ENCODE results near the gene RPL4. TPM values are rescaled to one million over a fixed set of nuclear protein-coding genes. Genes with fewer than 3 reads are reported as not detected.

RPL4 gene
- total RNA-seq (2014; rRNA removed) (1,239 and 2,773 TPM in 2 replicates), Bru-seq, nascent RNA (percentile 94 among the genes with signal in this experiment), BruChase-seq, experiment 1, labeled RNA remaining after a 6-hour chase (percentile 98 among the genes with signal in this experiment), BruChase-seq, experiment 2, labeled RNA remaining after a 2-hour chase (percentile 94 among the genes with signal in this experiment)
- long read RNA-seq, transcript RPL4-201 (10 exons, 2,769 nt) = major isoform, 1,163 of 1,289 reads
- long read RNA-seq, partial matches to known transcripts = 84 of 1,289 reads
- long read RNA-seq, other reads (novel, unspliced or antisense) = 41 of 1,289 reads

DNA sequence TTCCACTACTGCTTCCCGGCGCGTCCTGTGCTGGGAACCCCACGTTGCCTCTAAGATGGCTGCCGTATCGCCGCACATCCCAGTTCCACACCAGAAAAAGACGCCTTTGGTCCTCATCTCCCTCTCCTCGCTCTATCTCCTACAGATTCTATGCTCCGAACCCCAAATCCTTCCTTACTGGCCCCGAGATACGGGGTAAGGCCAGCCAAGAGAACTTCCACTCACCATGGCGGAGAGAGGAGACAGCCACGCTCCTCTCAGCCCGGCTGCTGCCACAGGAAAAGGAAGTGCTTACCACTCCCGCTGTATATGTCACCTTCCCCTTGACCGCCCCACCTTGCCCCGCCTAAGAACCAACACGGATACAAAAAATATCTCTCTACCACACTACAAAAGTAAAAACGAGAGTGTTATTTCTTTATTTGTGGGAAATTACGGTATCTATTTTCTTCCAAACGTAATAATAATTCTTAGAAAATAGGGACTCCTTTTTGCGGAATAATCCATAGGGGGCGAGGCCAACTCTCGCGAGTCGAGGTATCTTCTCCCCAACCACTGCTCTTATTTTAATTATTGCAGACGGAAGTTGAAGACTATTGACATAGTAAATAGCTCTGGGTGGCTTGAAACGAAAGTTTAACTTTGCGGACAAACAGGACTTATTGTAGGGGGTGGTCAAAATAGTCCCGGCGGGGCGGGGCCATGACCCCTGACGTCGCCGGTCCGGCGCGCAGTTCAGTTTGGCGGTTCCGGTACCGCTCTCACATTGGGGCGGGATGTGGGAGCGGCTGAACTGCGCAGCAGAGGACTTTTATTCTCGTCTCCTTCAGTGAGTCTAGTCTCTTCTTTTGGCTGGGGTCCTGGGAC is at the start of gene RPL4, which contains the start of gene ZWILCH:
Gene RPL4, minus strand, starts transcription at position 293 of the 867 bp plus-strand sequence. Its CDS starts 65 bp downstream, at position 228.
Gene ZWILCH, plus strand, starts transcription at position 764 of the 867 bp plus-strand sequence. Its CDS starts 13 bp downstream, at position 777.
- DNase-seq (peak; percentile 75), ATAC-seq (peak; percentile 85)
- Histone ChIP-seq H3K4me3 (ENCODE audit: low read length) (peak within 1 kb of the TSS; percentile 99), H3F3A (ENCODE audit: low read length, unreplicated experiment) (peaks cover 20% of the 10 kb centered on the region), H3K4me1 (ENCODE audit: insufficient read depth, low read length) (peaks cover 13% of the 10 kb centered on the region), H4K20me1 (ENCODE audit: low read length) (peaks cover 41% of the 10 kb centered on the region), H3K9me3 (ENCODE audit: low read length) (no peaks in the 10 kb centered on the region), H3K27me3 (ENCODE audit: low read length) (no peaks in the 10 kb centered on the region), H3K27ac (ENCODE audit: low read length) (peak within 1 kb of the TSS; percentile 89), H2AFZ (ENCODE audit: low read length) (peak within 1 kb of the TSS; percentile 94), H3K9ac (ENCODE audit: low read length) (peak within 1 kb of the TSS; percentile 98), H3K36me3 (ENCODE audit: low read depth, low read length) (peaks cover 45% of the 10 kb centered on the region), H3K9me2 (replicated peaks; ENCODE audit: low read length) (no peaks in the 10 kb centered on the region), H3K79me2 (ENCODE audit: low read length) (peaks cover 82% of the 10 kb centered on the region), H3K4me2 (ENCODE audit: low read length) (peak within 1 kb of the TSS; percentile 90)
- POLR2A ChIA-PET (ENCODE audit: unreplicated experiment) = no interaction called here
- no peak for TF ChIP-seq EZH2phosphoT487 (IDR thresholded peaks at IDR 0.05; ENCODE audit: borderline replicate concordance, low read length)
- TF ChIP-seq, protein P1, sequence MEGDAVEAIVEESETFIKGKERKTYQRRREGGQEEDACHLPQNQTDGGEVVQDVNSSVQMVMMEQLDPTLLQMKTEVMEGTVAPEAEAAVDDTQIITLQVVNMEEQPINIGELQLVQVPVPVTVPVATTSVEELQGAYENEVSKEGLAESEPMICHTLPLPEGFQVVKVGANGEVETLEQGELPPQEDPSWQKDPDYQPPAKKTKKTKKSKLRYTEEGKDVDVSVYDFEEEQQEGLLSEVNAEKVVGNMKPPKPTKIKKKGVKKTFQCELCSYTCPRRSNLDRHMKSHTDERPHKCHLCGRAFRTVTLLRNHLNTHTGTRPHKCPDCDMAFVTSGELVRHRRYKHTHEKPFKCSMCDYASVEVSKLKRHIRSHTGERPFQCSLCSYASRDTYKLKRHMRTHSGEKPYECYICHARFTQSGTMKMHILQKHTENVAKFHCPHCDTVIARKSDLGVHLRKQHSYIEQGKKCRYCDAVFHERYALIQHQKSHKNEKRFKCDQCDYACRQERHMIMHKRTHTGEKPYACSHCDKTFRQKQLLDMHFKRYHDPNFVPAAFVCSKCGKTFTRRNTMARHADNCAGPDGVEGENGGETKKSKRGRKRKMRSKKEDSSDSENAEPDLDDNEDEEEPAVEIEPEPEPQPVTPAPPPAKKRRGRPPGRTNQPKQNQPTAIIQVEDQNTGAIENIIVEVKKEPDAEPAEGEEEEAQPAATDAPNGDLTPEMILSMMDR (conservative IDR thresholded peaks at IDR 0.05; ENCODE audit: low read depth, low read length) = no peak
- TF ChIP-seq EZH2 (IDR thresholded peaks at IDR 0.05; ENCODE audit: low read length, unreplicated experiment) = no peak
- intact Hi-C loops (cut with micrococcal nuclease) = loop anchor here (10.0 kb wide), 1 partner anchor 210 kb away; the partner anchor contains the start of gene DIS3L
- CTCF ChIA-PET = no interaction called here
- no TSS peak for BruUV-seq (replicated peaks)

- Histone ChIP-seq H3K4me3 (ENCODE audit: low read length) (no peak overlapping the region), H3K36me3 (ENCODE audit: low read depth, low read length) (peaks cover 11% of the 10 kb centered on the region; the same call in 1 of the 2 replicates), H2AFZ (ENCODE audit: low read length) (no peak overlapping the region), H3K27me3 (ENCODE audit: low read length) (no peaks in the 10 kb centered on the region), H4K20me1 (ENCODE audit: low read length) (no peaks in the 10 kb centered on the region), H3K4me1 (ENCODE audit: insufficient read depth, low read length) (no peaks in the 10 kb centered on the region), H3K9ac (ENCODE audit: low read length) (no peak overlapping the region), H3K79me2 (ENCODE audit: low read length) (no peaks in the 10 kb centered on the region), H3K9me3 (ENCODE audit: low read length) (no peaks in the 10 kb centered on the region), H3K27ac (ENCODE audit: low read length) (no peak overlapping the region), H3F3A (ENCODE audit: low read length, unreplicated experiment) (no peaks in the 10 kb centered on the region), H3K9me2 (replicated peaks; ENCODE audit: low read length) (no peaks in the 10 kb centered on the region), H3K4me2 (ENCODE audit: low read length) (no peak overlapping the region)
- intact Hi-C loops (cut with micrococcal nuclease) = no loop called here
- DNase-seq (no peak), ATAC-seq (no peak)
- no TSS peak for BruUV-seq (replicated peaks)
- TF ChIP-seq, protein P1 (conservative IDR thresholded peaks at IDR 0.05; ENCODE audit: low read depth, low read length) = no peak
- TF ChIP-seq EZH2 (IDR thresholded peaks at IDR 0.05; ENCODE audit: low read length, unreplicated experiment) = no peak
- ChIA-PET CTCF (no interaction called here), POLR2A (ENCODE audit: unreplicated experiment) (no interaction called here)
These were observed 40.6 kb upstream of the RPL4 start for GRCh38 chr15:66545255-66545654.
